ENCODE results near the gene NKX1-1.

Gene NKX1-1

DNA sequence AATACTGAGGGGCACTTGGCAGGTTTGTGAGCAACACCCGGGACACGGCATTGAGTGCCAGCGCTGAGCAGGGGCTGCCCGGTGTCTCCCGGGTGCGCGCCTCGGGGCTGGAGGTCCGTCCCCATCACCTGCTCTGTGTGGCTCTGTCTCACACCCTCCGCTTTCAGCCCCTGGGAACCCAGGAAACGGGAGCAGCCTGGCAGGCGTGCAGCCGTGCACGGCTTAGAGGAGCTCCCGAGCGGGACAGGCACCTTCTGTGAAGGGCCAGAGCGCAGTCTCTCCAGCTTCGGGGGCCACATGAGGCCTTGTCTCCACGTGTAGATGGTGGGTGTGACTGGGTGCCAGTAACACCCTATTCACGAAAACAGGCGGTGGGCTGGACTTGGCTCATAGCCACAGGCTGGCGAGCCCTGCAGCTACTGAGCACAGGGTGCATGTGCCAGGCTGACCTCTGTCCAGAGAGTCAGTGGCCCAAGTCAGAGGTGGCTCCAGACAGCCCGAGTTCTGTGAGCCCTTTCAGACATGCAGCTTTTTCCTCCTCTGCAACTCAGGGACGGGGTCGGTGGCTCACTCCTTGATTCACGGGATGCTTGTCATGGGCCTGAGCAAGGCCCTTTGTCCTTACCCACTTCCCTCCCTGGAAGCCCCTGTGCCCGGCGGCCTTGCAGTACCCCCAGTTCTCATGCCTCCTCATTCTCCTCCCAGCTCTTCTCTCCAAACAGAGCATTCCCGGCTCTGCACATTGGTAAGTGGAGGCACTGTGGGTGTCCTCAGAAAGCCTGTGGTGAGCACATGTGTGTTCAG, 35.7 kb downstream of the NKX1-1 start:
- peaks cover 33 to 58% of the 10 kb centered on the region in 2 donors for H3K36me3 Mint-ChIP-seq
- DNase-seq: no peak

DNA sequence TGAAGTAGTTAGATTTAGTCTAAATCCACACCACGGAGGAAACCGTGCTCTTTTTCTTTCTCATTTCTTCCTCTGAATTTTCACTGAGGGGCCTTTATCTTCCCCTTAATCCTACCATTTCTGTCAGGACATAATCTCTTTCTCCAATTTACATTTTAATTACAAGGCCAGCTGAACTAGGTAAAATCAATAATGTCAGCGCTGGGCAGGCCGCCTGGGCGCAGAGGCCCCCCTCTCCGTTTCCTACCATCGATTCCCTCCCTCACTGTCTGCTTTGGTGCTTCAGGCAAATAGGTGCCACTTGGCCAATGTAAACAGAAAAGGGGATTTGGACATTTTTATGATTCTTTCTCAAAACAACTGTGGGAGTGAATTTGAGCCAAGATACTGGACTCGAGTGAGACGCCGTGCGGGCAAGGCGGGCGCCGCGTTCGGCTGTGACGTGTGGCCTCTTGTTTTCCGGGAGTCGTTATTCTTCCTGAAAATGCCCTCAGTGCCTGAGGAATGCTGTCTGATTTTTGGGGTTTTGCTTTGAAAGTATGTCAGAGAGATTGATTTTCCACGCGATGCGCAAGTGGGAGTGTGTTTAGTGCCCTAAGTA, 36.7 kb downstream of the NKX1-1 start:
- Mint-ChIP-seq H3K27ac (no peak overlapping the region), H3K36me3 (peaks cover 33 to 52% of the 10 kb centered on the region in 2 donors), H3K4me3 (no peak overlapping the region), H3K27me3 (no peaks in the 10 kb centered on the region), H3K4me1 (peaks cover 3 to 9% of the 10 kb centered on the region in 2 donors), H3K9me3 (no peaks in the 10 kb centered on the region)
- ATAC-seq (replicated peaks): no peak
- no peak for DNase-seq

More for the DNA sequence above, 35.7 kb downstream of the NKX1-1 start:
- no peak overlapping the region for H3K27ac Mint-ChIP-seq
- H3K4me1 Mint-ChIP-seq: peaks cover 3 to 7% of the 10 kb centered on the region in 2 donors
- no peaks in the 10 kb centered on the region for H3K9me3 Mint-ChIP-seq
- no peak overlapping the region for H3K4me3 Mint-ChIP-seq
- no peaks in the 10 kb centered on the region for H3K27me3 Mint-ChIP-seq
- no peak for ATAC-seq (replicated peaks)

DNA sequence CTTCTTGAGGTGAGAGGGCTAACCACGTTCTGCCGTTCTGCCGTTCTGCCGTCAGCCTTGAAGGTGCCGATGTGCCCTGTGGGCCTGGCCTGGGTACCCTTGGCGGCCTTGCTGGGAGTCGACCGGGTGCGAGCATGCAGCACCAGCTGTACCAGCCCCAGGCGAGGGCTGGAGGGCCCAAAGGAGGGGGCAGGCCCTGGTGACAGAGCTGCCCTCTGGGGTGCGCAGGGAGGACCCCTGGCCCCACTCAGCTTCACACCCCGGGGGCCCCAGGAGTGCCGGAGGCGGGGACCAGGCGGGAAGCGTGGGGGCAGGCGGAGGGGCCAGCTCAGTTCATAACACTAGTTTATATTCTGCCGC, 37.2 kb downstream of the NKX1-1 start:
- no peaks in the 10 kb centered on the region for H3K9me3 Mint-ChIP-seq
- H3K27ac Mint-ChIP-seq: no peak overlapping the region
- H3K4me1 Mint-ChIP-seq: peaks cover 3 to 9% of the 10 kb centered on the region in 2 donors
- H3K4me3 Mint-ChIP-seq: no peak overlapping the region
- H3K36me3 Mint-ChIP-seq: peaks cover 32 to 51% of the 10 kb centered on the region in 2 donors
- no peaks in the 10 kb centered on the region for H3K27me3 Mint-ChIP-seq
- ATAC-seq (replicated peaks): no peak
- DNase-seq: no peak

DNA sequence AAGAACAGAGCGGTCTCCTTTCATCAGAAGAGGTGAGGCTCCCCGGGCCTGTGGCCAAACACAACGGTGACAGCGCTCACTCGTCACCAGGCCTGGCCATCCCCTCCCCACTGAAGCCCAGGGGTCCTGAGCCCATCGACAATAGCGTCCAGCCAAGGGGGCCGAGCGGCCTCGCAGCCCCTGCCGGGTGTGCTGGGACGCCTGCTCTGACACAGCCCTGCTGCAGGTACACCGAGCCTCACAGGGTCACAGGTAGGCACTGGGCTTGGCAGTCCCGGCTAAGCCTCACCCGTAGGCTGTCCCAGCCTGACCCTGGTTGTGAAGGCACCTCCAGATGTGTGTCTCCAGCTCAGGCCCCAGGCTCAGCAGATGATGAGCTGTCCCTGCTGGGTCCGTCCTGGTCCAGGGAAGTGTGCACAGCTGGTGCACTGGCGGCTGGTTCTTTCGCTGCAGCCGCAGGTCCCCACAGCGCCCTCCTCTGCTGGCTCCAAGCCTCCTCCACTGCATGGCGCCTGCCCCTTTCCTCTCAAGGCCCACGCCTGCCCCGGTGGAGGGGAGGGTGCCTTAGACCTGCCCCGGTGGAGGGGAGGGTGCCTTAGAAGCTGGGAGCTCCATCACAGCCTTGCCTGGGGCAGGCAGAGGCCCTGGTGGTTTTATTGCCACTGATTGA, 37.7 kb downstream of the NKX1-1 start:
- H3K36me3 Mint-ChIP-seq: peaks cover 27 to 46% of the 10 kb centered on the region in 2 donors
- DNase-seq: no peak
- no peaks in the 10 kb centered on the region for H3K27me3 Mint-ChIP-seq
- no peak overlapping the region for H3K4me3 Mint-ChIP-seq
- no peak overlapping the region for H3K27ac Mint-ChIP-seq
- H3K9me3 Mint-ChIP-seq: no peaks in the 10 kb centered on the region
- ATAC-seq (replicated peaks): no peak
- peaks cover 3 to 9% of the 10 kb centered on the region in 2 donors for H3K4me1 Mint-ChIP-seq

DNA sequence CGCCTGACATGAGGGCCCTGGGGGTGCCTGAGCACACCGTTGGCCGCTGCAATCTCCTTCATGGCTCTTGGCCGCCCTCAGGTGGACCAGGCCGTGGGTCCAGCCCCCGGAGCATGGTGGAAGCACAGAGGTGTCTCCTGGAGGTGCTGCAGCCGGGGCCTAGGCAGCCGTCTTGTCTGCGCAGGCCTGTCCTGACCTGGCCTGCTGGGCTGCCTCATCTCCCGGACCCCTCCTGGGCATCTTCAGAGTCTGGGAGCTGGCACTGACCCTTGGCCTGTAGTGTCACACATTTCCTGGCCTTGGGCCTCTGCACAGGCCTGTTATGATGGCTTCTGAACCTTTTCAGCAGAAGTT, 38.3 kb downstream of the NKX1-1 start:
- Mint-ChIP-seq H3K27ac (no peak overlapping the region), H3K27me3 (no peaks in the 10 kb centered on the region), H3K9me3 (no peaks in the 10 kb centered on the region), H3K4me3 (no peak overlapping the region), H3K4me1 (peaks cover 3 to 9% of the 10 kb centered on the region in 2 donors), H3K36me3 (peaks cover 24 to 42% of the 10 kb centered on the region in 2 donors)
- ATAC-seq (replicated peaks): no peak
- no peak for DNase-seq

DNA sequence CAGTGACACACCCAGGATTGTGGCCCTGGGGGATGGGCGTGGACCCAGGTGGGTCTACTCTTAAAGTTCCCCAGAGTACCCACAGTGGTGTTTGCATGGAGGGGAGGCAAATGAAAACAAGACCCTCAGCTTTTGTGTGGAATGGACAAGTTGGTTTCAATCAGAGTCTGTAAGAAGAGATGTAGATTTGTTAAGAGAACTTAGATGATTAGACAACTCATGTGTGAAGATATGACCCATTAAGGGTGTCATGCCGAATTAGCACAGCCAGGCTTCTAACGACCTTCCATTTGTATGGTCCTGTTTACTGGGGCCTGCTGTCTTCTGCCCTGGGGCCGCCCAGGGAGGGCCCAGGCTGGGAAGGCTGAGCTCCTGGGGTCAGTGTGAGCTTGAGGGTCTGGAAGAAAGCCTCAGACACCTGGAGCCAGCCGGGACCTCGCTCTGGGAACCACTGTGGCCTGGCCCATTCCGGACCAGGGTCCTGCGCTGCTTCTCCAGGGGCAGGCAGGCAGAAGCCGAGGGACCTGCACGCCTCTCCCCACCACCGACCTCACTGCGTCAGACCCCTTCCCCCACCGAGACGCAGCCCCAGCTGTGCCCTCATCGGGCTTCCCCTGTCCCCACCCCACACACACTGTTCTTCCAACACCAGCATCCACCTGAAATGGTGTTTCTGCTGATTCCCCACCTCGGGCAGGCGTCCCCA, 38.9 kb downstream of the NKX1-1 start:
- H3K4me1 Mint-ChIP-seq: peaks cover 3 to 9% of the 10 kb centered on the region in 2 donors
- no peaks in the 10 kb centered on the region for H3K9me3 Mint-ChIP-seq
- DNase-seq (no peak), ATAC-seq (replicated peaks) (no peak)
- H3K4me3 Mint-ChIP-seq: no peak overlapping the region
- peaks cover 19 to 37% of the 10 kb centered on the region in 2 donors for H3K36me3 Mint-ChIP-seq
- no peak overlapping the region for H3K27ac Mint-ChIP-seq
- no peaks in the 10 kb centered on the region for H3K27me3 Mint-ChIP-seq

DNA sequence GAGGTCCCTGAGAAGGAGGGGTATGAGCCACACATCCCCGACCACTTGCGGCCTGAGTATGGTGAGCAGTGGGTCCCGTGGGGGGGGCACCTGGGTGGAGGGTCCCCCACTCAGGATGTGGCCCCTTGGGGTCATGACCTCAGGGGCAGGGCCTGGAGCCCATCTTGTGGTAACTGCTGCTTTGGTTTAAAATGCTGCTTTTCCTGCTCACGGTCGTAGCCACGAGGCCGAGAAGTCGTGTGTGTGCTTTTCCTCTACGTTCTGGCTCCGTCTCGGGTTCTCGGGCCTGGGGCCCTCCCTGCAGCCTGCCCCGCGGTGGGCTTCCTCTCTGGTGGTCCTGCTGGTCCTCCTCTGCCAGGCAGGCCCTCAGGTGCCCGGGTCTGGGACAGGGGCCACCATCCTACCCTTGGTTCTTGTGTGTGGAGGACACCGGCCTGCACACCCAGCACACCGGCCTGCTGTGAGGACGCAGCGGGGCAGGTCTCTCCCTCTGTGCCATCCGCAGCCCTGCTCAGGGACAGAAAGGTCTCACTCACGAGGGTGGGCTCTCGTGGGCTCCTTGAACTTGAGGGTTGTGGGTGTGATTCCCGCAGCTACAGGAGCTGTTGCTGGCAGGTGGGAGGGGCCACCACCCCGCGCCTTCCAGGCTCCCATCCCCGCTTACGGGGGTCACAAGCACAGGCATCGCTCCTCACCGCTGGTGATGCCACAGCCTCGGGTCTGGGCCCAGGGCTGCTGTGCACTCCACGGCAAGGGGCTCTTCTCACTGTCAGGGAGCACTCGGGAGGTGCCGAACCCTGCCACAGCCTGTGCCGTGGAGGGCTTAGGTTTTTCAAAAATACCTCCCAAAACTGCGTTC, 39.6 kb downstream of the NKX1-1 start:
- H3K27ac Mint-ChIP-seq: no peak overlapping the region
- no peaks in the 10 kb centered on the region for H3K27me3 Mint-ChIP-seq
- peaks cover 16 to 33% of the 10 kb centered on the region in 2 donors for H3K36me3 Mint-ChIP-seq
- peaks cover 3 to 9% of the 10 kb centered on the region in 2 donors for H3K4me1 Mint-ChIP-seq
- DNase-seq (no peak), ATAC-seq (replicated peaks) (no peak)
- no peaks in the 10 kb centered on the region for H3K9me3 Mint-ChIP-seq
- no peak overlapping the region for H3K4me3 Mint-ChIP-seq

DNA sequence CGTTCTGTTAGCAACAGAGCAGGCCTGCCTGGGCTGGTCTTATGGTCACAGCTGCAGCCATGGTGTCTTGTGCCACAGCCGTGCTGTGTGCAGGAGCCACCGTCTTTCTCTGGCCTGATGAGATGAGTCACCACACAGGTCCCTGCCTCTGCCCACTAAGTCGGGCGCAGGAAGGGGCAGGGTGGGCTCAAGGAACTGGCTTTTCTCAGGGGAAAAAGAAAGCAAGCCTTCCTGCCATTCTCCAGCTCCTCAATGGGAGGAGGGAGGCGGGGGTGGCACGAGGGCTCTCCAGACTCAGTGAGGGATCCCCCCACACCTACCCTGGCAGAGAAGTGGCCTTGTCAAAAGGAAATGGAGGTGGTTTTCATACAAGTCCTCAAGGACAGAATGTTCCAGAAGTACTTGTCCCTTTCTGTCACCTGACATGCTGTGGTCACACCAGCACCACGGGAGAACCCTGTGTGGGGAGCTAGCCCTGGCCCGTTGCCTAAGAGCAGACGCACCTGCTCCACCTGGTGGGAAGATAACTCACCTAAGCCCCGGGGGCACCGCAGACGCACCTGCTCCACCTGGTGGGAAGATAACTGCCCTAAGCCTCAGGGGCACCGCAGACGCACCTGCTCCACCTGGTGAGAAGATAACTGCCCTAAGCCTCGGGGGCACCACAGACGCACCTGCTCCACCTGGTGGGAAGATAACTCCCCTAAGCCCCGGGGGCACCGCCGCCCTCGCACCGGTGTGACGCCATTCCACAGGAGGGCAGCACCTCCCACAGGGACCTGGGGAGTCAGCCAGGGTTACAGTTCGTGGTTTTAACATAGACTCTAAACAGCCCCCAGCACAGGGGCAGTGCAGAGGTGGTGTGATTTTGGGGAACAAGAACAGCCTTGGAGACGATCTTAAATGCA, 40.7 kb downstream of the NKX1-1 start:
- no peaks in the 10 kb centered on the region for H3K27me3 Mint-ChIP-seq
- H3K4me3 Mint-ChIP-seq: no peak overlapping the region
- no peak overlapping the region for H3K27ac Mint-ChIP-seq
- H3K36me3 Mint-ChIP-seq: peaks cover 13 to 24% of the 10 kb centered on the region in 2 donors
- no peak for ATAC-seq (replicated peaks)
- no peaks in the 10 kb centered on the region for H3K9me3 Mint-ChIP-seq
- no peak for DNase-seq
- H3K4me1 Mint-ChIP-seq: peaks cover 3 to 9% of the 10 kb centered on the region in 2 donors

DNA sequence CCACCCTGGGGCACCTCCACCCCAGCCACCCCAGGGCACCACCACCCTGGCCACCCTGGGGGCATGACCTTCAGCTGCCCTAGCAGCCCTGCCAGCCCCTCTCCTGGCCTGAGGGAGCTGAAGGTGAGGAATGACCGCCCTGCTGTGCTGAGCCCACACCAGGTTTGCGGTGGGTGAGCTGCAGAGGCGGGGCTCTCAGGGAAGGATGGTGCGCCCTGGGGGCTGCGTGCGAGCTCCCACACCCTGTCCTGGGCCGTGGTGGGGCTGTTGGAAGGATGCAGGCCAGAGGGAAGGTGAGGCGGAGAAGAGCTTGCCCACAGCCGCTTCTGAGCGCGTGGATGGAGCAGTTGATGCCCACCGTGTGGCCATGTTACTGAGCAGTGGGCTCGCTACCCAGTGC, 41.5 kb downstream of the NKX1-1 start:
- no peaks in the 10 kb centered on the region for H3K9me3 Mint-ChIP-seq
- no peak overlapping the region for H3K4me3 Mint-ChIP-seq
- H3K27ac Mint-ChIP-seq: no peak overlapping the region
- ATAC-seq (replicated peaks) (no peak), DNase-seq (no peak)
- peaks cover 13 to 19% of the 10 kb centered on the region in 2 donors for H3K36me3 Mint-ChIP-seq
- H3K27me3 Mint-ChIP-seq: no peaks in the 10 kb centered on the region
- peaks cover 3 to 9% of the 10 kb centered on the region in 2 donors for H3K4me1 Mint-ChIP-seq

DNA sequence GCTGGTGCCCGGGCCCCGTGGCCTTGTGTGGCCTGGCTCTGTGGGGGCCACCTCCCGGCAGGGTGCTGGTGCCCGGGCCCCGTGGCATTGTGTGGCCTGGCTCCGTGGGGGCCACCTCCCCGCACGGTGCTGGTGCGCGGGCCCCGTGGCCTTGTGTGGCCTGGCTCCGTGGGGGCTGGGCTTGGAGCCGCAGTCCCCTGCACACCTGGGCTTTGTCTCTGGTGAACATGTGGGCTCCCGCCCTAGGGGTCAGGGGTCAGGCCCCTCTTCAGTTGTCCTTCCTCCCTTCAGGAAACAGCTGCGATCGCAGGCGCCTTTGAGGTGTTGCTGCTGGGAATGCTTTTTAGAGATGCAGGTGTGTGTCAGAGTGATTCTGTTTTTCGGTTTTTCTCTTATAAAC, 42.0 kb downstream of the NKX1-1 start:
- Mint-ChIP-seq H3K27me3 (no peaks in the 10 kb centered on the region), H3K27ac (no peak overlapping the region), H3K4me3 (no peak overlapping the region), H3K9me3 (no peaks in the 10 kb centered on the region), H3K36me3 (peaks cover 13 to 15% of the 10 kb centered on the region in 2 donors), H3K4me1 (peaks cover 3 to 9% of the 10 kb centered on the region in 2 donors)
- ATAC-seq (replicated peaks): no peak
- DNase-seq: no peak

DNA sequence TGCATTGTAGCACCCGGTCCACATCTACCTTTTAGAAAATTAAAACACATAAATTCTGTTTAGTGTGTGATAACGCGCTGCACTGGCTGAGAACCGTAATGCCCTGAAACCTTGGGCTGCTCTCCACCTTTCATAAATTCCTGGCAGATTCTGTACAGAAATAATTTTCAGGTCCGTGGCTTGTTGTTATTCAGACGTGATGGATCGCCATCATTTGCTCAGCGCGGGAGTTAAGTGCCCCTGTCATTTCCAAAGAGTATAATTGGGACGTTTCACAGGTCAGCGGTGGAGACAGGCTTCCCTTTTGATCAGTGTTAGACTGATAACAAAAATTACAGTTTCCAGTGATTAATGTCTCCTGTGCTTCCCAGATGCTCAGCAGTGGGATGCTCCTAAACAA, 42.7 kb downstream of the NKX1-1 start:
- DNase-seq (no peak), ATAC-seq (replicated peaks) (no peak)
- Mint-ChIP-seq H3K27ac (no peak overlapping the region), H3K27me3 (no peaks in the 10 kb centered on the region), H3K4me1 (peaks cover 3 to 9% of the 10 kb centered on the region in 2 donors), H3K9me3 (no peaks in the 10 kb centered on the region), H3K36me3 (peaks cover 15 to 17% of the 10 kb centered on the region in 2 donors), H3K4me3 (no peak overlapping the region)

DNA sequence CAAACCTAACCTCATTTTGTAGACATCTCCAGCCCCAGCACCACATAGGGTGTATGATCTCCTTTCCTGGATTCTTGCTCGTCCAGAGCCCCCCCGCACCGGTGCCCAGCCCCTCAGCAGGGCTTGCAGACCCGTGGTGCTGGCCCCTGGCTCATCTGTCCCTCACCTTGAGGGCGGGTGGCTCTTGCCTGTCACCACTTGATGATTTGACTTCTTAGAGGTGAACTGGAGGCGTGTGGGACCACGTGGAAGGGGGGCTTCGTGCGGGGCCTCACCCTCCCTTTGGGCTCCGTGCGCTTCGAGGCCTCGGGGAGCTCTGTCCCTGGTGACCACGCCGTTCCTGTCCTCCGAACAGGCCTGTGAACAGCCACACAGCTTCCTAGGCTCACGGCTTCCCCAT, 43.7 kb downstream of the NKX1-1 start:
- peaks cover 5 to 9% of the 10 kb centered on the region in 2 donors for H3K4me1 Mint-ChIP-seq
- no peak for DNase-seq
- H3K9me3 Mint-ChIP-seq: no peaks in the 10 kb centered on the region
- peaks cover 15 to 16% of the 10 kb centered on the region in 2 donors for H3K36me3 Mint-ChIP-seq
- no peaks in the 10 kb centered on the region for H3K27me3 Mint-ChIP-seq
- no peak for ATAC-seq (replicated peaks)
- no peak overlapping the region for H3K4me3 Mint-ChIP-seq
- H3K27ac Mint-ChIP-seq: no peak overlapping the region

DNA sequence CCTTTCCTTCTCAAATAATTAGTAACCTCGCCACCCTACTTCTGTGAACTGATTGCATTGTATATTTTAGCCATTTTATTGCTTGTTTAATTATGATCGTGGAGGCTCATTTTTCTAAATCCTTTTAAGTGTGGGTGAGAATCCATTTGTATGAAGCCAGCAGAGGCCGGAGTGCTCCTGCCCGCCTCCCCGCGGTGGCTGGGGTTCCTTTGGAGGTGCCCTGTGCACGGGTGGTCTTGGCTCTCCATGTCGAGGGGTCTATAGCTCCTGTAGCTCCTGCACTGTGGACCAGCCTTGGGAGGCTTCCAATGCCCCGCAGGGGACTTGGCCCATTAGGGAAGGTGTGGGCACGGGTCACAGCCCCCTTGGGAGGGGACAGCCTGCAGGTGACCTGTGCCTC, 44.2 kb downstream of the NKX1-1 start:
- no peaks in the 10 kb centered on the region for H3K9me3 Mint-ChIP-seq

More for the DNA sequence above, 44.2 kb downstream of the NKX1-1 start:
- Mint-ChIP-seq H3K4me3 (no peak overlapping the region), H3K36me3 (peaks cover 13 to 15% of the 10 kb centered on the region in 2 donors), H3K27me3 (no peaks in the 10 kb centered on the region), H3K27ac (no peak overlapping the region), H3K4me1 (peaks cover 5 to 9% of the 10 kb centered on the region in 2 donors)
- ATAC-seq (replicated peaks): no peak
- DNase-seq: no peak
